AG04449 (cell line): ENCODE data around the gene ALG8.
"Not testable (repeated sequence)": the region's sequence is repeated elsewhere in the genome, so short reads cannot be mapped to it uniquely, and the experiment has no call there.

Source experiments
- CTCF ChIA-PET: fragments of 350-600 bp; formaldehyde crosslinking; extraction: SDS; loops from one replicate; lab custom pipeline; 2021; ENCODE audit warnings: antibody characterized with exemption; lab: Yijun Ruan, JAX
- POLR2A ChIA-PET: fragments of 400-600, 350-600 bp; formaldehyde crosslinking; extraction: SDS; loops from one replicate; lab custom pipeline; 2020; ENCODE audit warnings: antibody characterized with exemption, inconsistent platforms; lab: Yijun Ruan, JAX
- DNase-seq: peaks from one replicate; pipeline ENCODE4 v3.0.0-alpha.2; 2010; ENCODE audit warnings: low read depth, low spot score
- H3K4me3 ChIP-seq: 2 replicates; pipeline ENCODE4 v1.5.1; 2011; ENCODE audit warnings: low read depth, mild to moderate bottlenecking, control low read depth, low read length
- CTCF ChIP-seq: IDR thresholded peaks from one replicate; pipeline ENCODE4 v1.5.1; 2011; ENCODE audit warnings: mild to moderate bottlenecking, moderate library complexity, low read length, control low read depth, inconsistent platforms; ENCODE audit not compliant: insufficient read depth; ENCODE audit errors: missing control alignments

Gene ALG8

GRCh38 chr11:78080084-78080817, 59.2 kb downstream of the ALG8 start:
- ChIA-PET POLR2A (interaction anchor here (0.6 to 0.9 kb wide), 2 partner anchors 39 to 89 kb away, joined by 3 read pairs; no protein-coding TSS in a partner anchor), CTCF (interaction anchor here (0.7 to 4.5 kb wide), 4 partner anchors 11 to 484 kb away, joined by 3 to 19 read pairs (median 4); no protein-coding TSS in a partner anchor)
- no peak for DNase-seq
- H3K4me3 ChIP-seq, result peak overlapping the region; percentile 91
- TF ChIP-seq CTCF, result no peak

- H3K4me3 ChIP-seq, result peak within 1 kb of the TSS; percentile 91
- ChIA-PET CTCF (interaction anchor here (0.8 to 4.6 kb wide), 6 partner anchors 10 to 493 kb away, joined by 3 to 28 read pairs (median 4); no protein-coding TSS in a partner anchor), POLR2A (interaction anchor here (0.5 to 0.9 kb wide), 5 partner anchors 31 to 180 kb away, joined by 3 to 4 read pairs (median 3); partner anchors contain the start of gene ALG8)
- DNase-seq, result no peak
- TF ChIP-seq CTCF, result no peak
Measured at GRCh38 chr11:78079232-78080083, 60.0 kb downstream of the ALG8 start, which contains the start of gene NDUFC2. TSS of gene NDUFC2 (minus strand) at chr11:78079862. CDS start at chr11:78079744, 118 bp downstream.

GRCh38 chr11:78078218-78079167, 60.9 kb downstream of the ALG8 start:
- TF ChIP-seq CTCF, result no peak
- peak overlapping the region; percentile 91 for H3K4me3 ChIP-seq
- CTCF ChIA-PET, result interaction anchor here (0.8 to 4.6 kb wide), 5 partner anchors 9 to 494 kb away, joined by 3 to 28 read pairs (median 5); no protein-coding TSS in a partner anchor
- POLR2A ChIA-PET, result no interaction called here
- DNase-seq, result no peak

GRCh38 chr11:78077592-78077991, 61.8 kb downstream of the ALG8 start:
- CTCF ChIA-PET, result interaction anchor here (1.2 to 4.6 kb wide), 4 partner anchors 10 to 486 kb away, joined by 3 to 28 read pairs (median 12); no protein-coding TSS in a partner anchor
- DNase-seq, POLR2A ChIA-PET: not testable (repeated sequence)
- 0 out of 2 replicates have a peak overlapping the region, but pooled peaks have one; percentile 91 for H3K4me3 ChIP-seq

GRCh38 chr11:78076733-78077403, 62.6 kb downstream of the ALG8 start:
- no peak for DNase-seq
- POLR2A ChIA-PET, result interaction anchor here (0.7 to 1.1 kb wide), 2 partner anchors 111 to 489 kb away, joined by 3 read pairs; partner anchors contain the start of genes KCTD21 and USP35
- no peak for TF ChIP-seq CTCF
- H3K4me3 ChIP-seq, result no peak overlapping the region
- CTCF ChIA-PET, result interaction anchor here (1.2 to 4.6 kb wide), 4 partner anchors 9 to 487 kb away, joined by 3 to 28 read pairs (median 12); no protein-coding TSS in a partner anchor
